HCT116 (cell line): Measurements from ENCODE around the gene SRY. TPM values are rescaled to one million over a fixed set of nuclear protein-coding genes. Genes with fewer than 3 reads are reported as not detected.

Experiments
- ATAC-seq: fragments of 200-7000 bp; cut with Tn5 transposase; 2 replicates; pipeline ENCODE4 v1.9.1; 2020; ENCODE audit warnings: mild to moderate bottlenecking, moderate library complexity
- Bru-seq: library from RNA; stranded (reverse); fragments of 400-500 nt; gene quantifications from one replicate; lab custom pipeline; 2021; lab: Mats Ljungman, UMichigan
- BruChase-seq, 2 experiments: library from RNA; stranded (reverse); fragments of 400-500 nt; gene quantifications; one replicate each; lab custom pipeline; 2021; lab: Mats Ljungman, UMichigan
- BruUV-seq: library from RNA; stranded (reverse); fragments of 400-500 nt; replicated peaks from 2 replicates; lab custom pipeline; 2021; lab: Mats Ljungman, UMichigan
- CTCF ChIA-PET: fragments of 300-600 bp; sonication (Branson Sonifier 250); formaldehyde crosslinking; loops from one replicate; lab custom pipeline; 2021; ENCODE audit warnings: antibody characterized with exemption; lab: Charles Lee
- POLR2A ChIA-PET: fragments of 300-600, 350-600 bp; sonication (Branson Sonifier 250); formaldehyde crosslinking; loops from one replicate; lab custom pipeline; 2021; ENCODE audit warnings: antibody characterized with exemption; lab: Charles Lee
- RAD21 ChIA-PET, 2 experiments: fragments of 300-600 bp; sonication (Branson Sonifier 250); formaldehyde crosslinking; loops; one replicate each; lab custom pipeline; 2023; ENCODE audit warnings: low total read pairs in 2 of 2; ENCODE audit not compliant: uncharacterized antibody in 2 of 2, unreplicated experiment in 2 of 2, low non-redundant PET in 1 of 2; lab: Charles Lee
- DNase-seq: peaks from one replicate; pipeline ENCODE4 v3.0.0-alpha.2; 2010; ENCODE audit warnings: low read depth, low spot score
- H2AFZ ChIP-seq: fragments of 200-600 bp; shearing (Covaris generic), sonication (generic); 2 replicates; pipeline ENCODE4 v1.6.1; 2017; ENCODE audit warnings: low read depth, mixed run types, mixed read lengths, antibody characterized with exemption, low read length; ENCODE audit not compliant: poor library complexity, severe bottlenecking
- H3K27ac ChIP-seq: 2 replicates; pipeline ENCODE4 v1.5.1; 2012; ENCODE audit warnings: low read depth, low read length
- H3K27me3 ChIP-seq: fragments of 200-600 bp; sonication (generic); 2 replicates; pipeline ENCODE4 v1.6.1; 2016; ENCODE audit warnings: mixed run types, low read length, mixed read lengths; ENCODE audit not compliant: insufficient read depth
- H3K36me3 ChIP-seq, 2 experiments: fragments of 200-500 bp in 1 of 2; fragments of 200-600 bp in 1 of 2; sonication (Bioruptor generic) in 1 of 2; sonication (generic) in 1 of 2; 2 replicates each; pipeline versions ENCODE4 v1.5.1 to v1.6.1; 2014 to 2016; ENCODE audit warnings: low read length in 2 of 2, inconsistent platforms in 1 of 2, mixed read lengths in 1 of 2, mixed run types in 1 of 2; ENCODE audit not compliant: insufficient read depth in 2 of 2, control insufficient read depth in 1 of 2
- H3K4me1 ChIP-seq, 2 experiments: fragments of 200-600 bp in 1 of 2; sonication (generic) in 1 of 2; 2 replicates each; pipeline versions ENCODE4 v1.5.1 to v1.6.1; 2012 to 2017; ENCODE audit warnings: low read length in 2 of 2, inconsistent platforms in 1 of 2, mild to moderate bottlenecking in 1 of 2, mixed read lengths in 1 of 2, mixed run types in 1 of 2, moderate library complexity in 1 of 2; ENCODE audit not compliant: insufficient read depth in 2 of 2, control insufficient read depth in 1 of 2
- H3K4me2 ChIP-seq: fragments of 200-600 bp; sonication (generic); 2 replicates; pipeline ENCODE4 v1.6.1; 2017; ENCODE audit warnings: mixed run types, low read length, mixed read lengths
- H3K4me3 ChIP-seq, 2 experiments: fragments of 200-600 bp in 1 of 2; sonication (generic) in 1 of 2; replicated peaks in 1 of 2; 2 replicates each; pipeline ENCODE4 v1.5.1; 2011 to 2016; ENCODE audit warnings: low read length in 2 of 2, control low read depth in 1 of 2, low read depth in 1 of 2, mild to moderate bottlenecking in 1 of 2, mixed read lengths in 1 of 2, mixed run types in 1 of 2
- H3K79me2 ChIP-seq: fragments of 200-600 bp; sonication (generic); 2 replicates; pipeline ENCODE4 v1.6.1; 2017; ENCODE audit warnings: mild to moderate bottlenecking, mixed run types, low read length, moderate library complexity, mixed read lengths; ENCODE audit not compliant: insufficient read depth
- H3K9ac ChIP-seq: fragments of 200-600 bp; sonication (generic); 2 replicates; pipeline ENCODE4 v1.6.1; 2016; ENCODE audit warnings: low read length, mixed read lengths
- H3K9me2 ChIP-seq: fragments of 200-600 bp; sonication (generic), shearing (Covaris generic); 2 replicates; pipeline ENCODE4 v1.6.1; 2017; ENCODE audit warnings: mixed run types, mild to moderate bottlenecking, moderate library complexity; ENCODE audit not compliant: insufficient read depth
- H3K9me3 ChIP-seq, 2 experiments: fragments of 200-500 bp in 1 of 2; fragments of 200-600 bp in 1 of 2; sonication (Bioruptor generic) in 1 of 2; sonication (generic) in 1 of 2; 2 replicates each; pipeline ENCODE4 v1.6.1; 2014 to 2017; ENCODE audit warnings: low read length in 2 of 2, mixed read lengths in 2 of 2, inconsistent platforms in 1 of 2, low read depth in 1 of 2, mild to moderate bottlenecking in 1 of 2, mixed run types in 1 of 2, moderate library complexity in 1 of 2; ENCODE audit not compliant: control insufficient read depth in 1 of 2, insufficient read depth in 1 of 2
- H4K20me1 ChIP-seq: fragments of 200-600 bp; sonication (generic), shearing (Covaris generic); 2 replicates; pipeline ENCODE4 v1.6.1; 2017; ENCODE audit warnings: mixed run types, mild to moderate bottlenecking, moderate library complexity; ENCODE audit not compliant: insufficient read depth
- FOSL1 ChIP-seq: IDR thresholded peaks from 2 replicates; pipeline ENCODE4 v1.6.1; 2012; ENCODE audit warnings: low read depth
- MAX ChIP-seq: IDR thresholded peaks from 2 replicates; pipeline ENCODE4 v1.6.1; 2012
- POLR2A ChIP-seq: IDR thresholded peaks from 2 replicates; pipeline ENCODE4 v1.7.0; 2011; ENCODE audit warnings: borderline replicate concordance; ENCODE audit not compliant: insufficient read depth, insufficient read length; ENCODE audit errors: extremely low read depth
- POLR2AphosphoS5 ChIP-seq: IDR thresholded peaks from 2 replicates; pipeline ENCODE4 v1.6.1; 2011; ENCODE audit warnings: mild to moderate bottlenecking, low read depth, low read length, moderate library complexity
- SP1 ChIP-seq: IDR thresholded peaks from 2 replicates; pipeline ENCODE4 v1.6.1; 2012; ENCODE audit warnings: low read depth
- TCF7L2 ChIP-seq: IDR thresholded peaks from 2 replicates; pipeline ENCODE4 v1.7.0; 2011; ENCODE audit warnings: borderline replicate concordance, inconsistent platforms; ENCODE audit not compliant: insufficient read depth, insufficient read length; ENCODE audit errors: extremely low read depth
- ZBTB33 ChIP-seq: IDR thresholded peaks from 2 replicates; pipeline ENCODE4 v1.6.1; 2011; ENCODE audit warnings: mild to moderate bottlenecking, low read length, moderate library complexity; ENCODE audit not compliant: insufficient replicate concordance; ENCODE audit errors: extremely low read depth
- ZNF274 ChIP-seq: fragments of 200-500 bp; sonication (Bioruptor generic); IDR thresholded peaks from 2 replicates; pipeline ENCODE4 v1.6.1; 2014; ENCODE audit warnings: mild to moderate bottlenecking, low read depth, low read length, inconsistent platforms
- intact Hi-C: fragments of 100-400 bp; cut with micrococcal nuclease; formaldehyde crosslinking; loops from 2 replicates; pipeline ENCODE4 v1.10.0; 2022
- long read RNA-seq: library from polyadenylated mRNA; unstranded; transcript quantifications from one replicate; pipeline ENCODE4 v2.0.0, GENCODE V29; 2021; ENCODE audit not compliant: unreplicated experiment
- polyA plus RNA-seq: library from polyadenylated mRNA; unstranded; fragments of >200 nt; gene quantifications from 2 replicates; pipeline ENCODE4 v1.2.1, GENCODE V29; 2012; ENCODE audit warnings: missing spikeins
- total RNA-seq: library from RNA; stranded (reverse); gene quantifications from one replicate; pipeline ENCODE4 v1.2.1, GENCODE V29; 2021; ENCODE audit not compliant: unreplicated experiment

Gene SRY
- total RNA-seq (not detected), Bru-seq, nascent RNA (not detected), BruChase-seq, experiment 1, labeled RNA remaining after a 6-hour chase (not detected), BruChase-seq, experiment 2, labeled RNA remaining after a 2-hour chase (not detected)
- not detected in 2 replicates for polyA plus RNA-seq
- long read RNA-seq, result 0 reads

- ChIA-PET CTCF (no interaction called here), POLR2A (no interaction called here), RAD21 (no interaction called here)
- Histone ChIP-seq H3K9ac (no peak within 1 kb of the TSS), H2AFZ (no peak within 1 kb of the TSS), H3K79me2 (no peaks in the 10 kb centered on the region), H3K4me1 (no peaks in the 10 kb centered on the region), H3K4me3 (no peak within 1 kb of the TSS), H3K4me2 (no peak within 1 kb of the TSS), H3K9me3 (no peaks in the 10 kb centered on the region), H3K27me3 (no peaks in the 10 kb centered on the region), H3K27ac (no peak within 1 kb of the TSS), H4K20me1 (no peaks in the 10 kb centered on the region), H3K9me2 (no peaks in the 10 kb centered on the region), H3K36me3 (no peaks in the 10 kb centered on the region)
- intact Hi-C loops, result no loop called here
- TF ChIP-seq POLR2AphosphoS5, result no peak
- TF ChIP-seq ZNF274, result no peak
- TF ChIP-seq MAX, result no peak
- no peak for TF ChIP-seq SP1
- no peak for TF ChIP-seq ZBTB33
- TF ChIP-seq POLR2A, result no peak
- TF ChIP-seq TCF7L2, result no peak
- DNase-seq (no peak), ATAC-seq (no peak)
- no TSS peak for BruUV-seq
Observed at GRCh38 chrY:2787600-2787999, at the start of gene SRY. Gene SRY (minus strand): TSS chrY:2787682. CDS start chrY:2787603, 79 bp downstream.

- Histone ChIP-seq H3K4me3 (no peak overlapping the region), H3K27ac (no peak overlapping the region), H3K36me3 (no peaks in the 10 kb centered on the region), H2AFZ (no peak overlapping the region), H3K4me2 (no peak overlapping the region), H3K27me3 (no peaks in the 10 kb centered on the region), H3K9me3 (no peaks in the 10 kb centered on the region), H3K9ac (no peak overlapping the region), H3K4me1 (no peaks in the 10 kb centered on the region), H3K79me2 (peaks cover 6% of the 10 kb centered on the region; the same call in 1 of the 2 replicates), H4K20me1 (no peaks in the 10 kb centered on the region), H3K9me2 (no peaks in the 10 kb centered on the region)
- no TSS peak for BruUV-seq
- no peak for TF ChIP-seq FOSL1
- intact Hi-C loops, result no loop called here
- ATAC-seq (no peak), DNase-seq (no peak)
- CTCF ChIA-PET, result no interaction called here
- POLR2A ChIA-PET, result no interaction called here
- RAD21 ChIA-PET, result no interaction called here
Observed at GRCh38 chrY:2837078-2837477, 49.6 kb upstream of the SRY start.
